Osteocyte (in vitro differentiated cells): ENCODE measurements around the gene POMGNT1. TPM values are rescaled to one million over a fixed set of nuclear protein-coding genes. Genes with fewer than 3 reads are reported as not detected.

Source experiments
- DNase-seq: peaks from one replicate; pipeline ENCODE4 v3.0.0; 2021; ENCODE audit warnings: mixed read lengths; ENCODE audit not compliant: unreplicated experiment; ENCODE audit errors: extremely low spot score
- H3K27ac Mint-ChIP-seq: one replicate; pipeline ENCODE4 v1.8.0; 2021; ENCODE audit warnings: mild to moderate bottlenecking, mixed read lengths; ENCODE audit not compliant: unreplicated experiment
- H3K27me3 Mint-ChIP-seq: one replicate; pipeline ENCODE4 v1.8.0; 2021; ENCODE audit warnings: mixed read lengths; ENCODE audit not compliant: unreplicated experiment
- H3K36me3 Mint-ChIP-seq: one replicate; pipeline ENCODE4 v1.8.0; 2021; ENCODE audit warnings: mixed read lengths; ENCODE audit not compliant: unreplicated experiment
- H3K4me1 Mint-ChIP-seq: one replicate; pipeline ENCODE4 v1.8.0; 2021; ENCODE audit warnings: mixed read lengths; ENCODE audit not compliant: unreplicated experiment
- H3K4me3 Mint-ChIP-seq: one replicate; pipeline ENCODE4 v1.8.0; 2021; ENCODE audit warnings: mild to moderate bottlenecking, moderate library complexity, mixed read lengths; ENCODE audit not compliant: unreplicated experiment
- H3K9me3 Mint-ChIP-seq: one replicate; pipeline ENCODE4 v1.8.0; 2021; ENCODE audit warnings: mixed read lengths; ENCODE audit not compliant: unreplicated experiment
- CTCF ChIP-seq: fragments of 200-600 bp; sonication (generic); IDR thresholded peaks from 2 replicates; pipeline ENCODE4 v1.5.0; 2021; ENCODE audit warnings: antibody characterized with exemption, mild to moderate bottlenecking, moderate library complexity
- total RNA-seq: library from RNA; stranded (reverse); gene quantifications from 2 replicates; pipeline ENCODE4 v1.2.1, GENCODE V29; 2021

POMGNT1 gene
- total RNA-seq, 1 donor from 2014 or later: 88.9 TPM

- no peak for DNase-seq
- Mint-ChIP-seq H3K27me3 (no peaks in the 10 kb centered on the region), H3K4me1 (peaks cover 33% of the 10 kb centered on the region), H3K4me3 (no peak overlapping the region), H3K36me3 (peaks cover 19% of the 10 kb centered on the region), H3K9me3 (no peaks in the 10 kb centered on the region), H3K27ac (no peak overlapping the region)
- no peak for TF ChIP-seq CTCF
Observed at GRCh38 chr1:46194641-46195193, 3.5 kb downstream of the POMGNT1 start.

GRCh38 chr1:46193984-46194570 lies 4.2 kb downstream of the POMGNT1 start:
- no peak for DNase-seq
- Mint-ChIP-seq H3K9me3 (no peaks in the 10 kb centered on the region), H3K27me3 (no peaks in the 10 kb centered on the region), H3K36me3 (peaks cover 25% of the 10 kb centered on the region), H3K27ac (no peak overlapping the region), H3K4me3 (no peak overlapping the region), H3K4me1 (peaks cover 33% of the 10 kb centered on the region)
- TF ChIP-seq CTCF: no peak

- DNase-seq: no peak
- H3K27me3 Mint-ChIP-seq: no peaks in the 10 kb centered on the region
- H3K27ac Mint-ChIP-seq: no peak overlapping the region
- peaks cover 28% of the 10 kb centered on the region for H3K36me3 Mint-ChIP-seq
- H3K4me1 Mint-ChIP-seq: peaks cover 36% of the 10 kb centered on the region
- TF ChIP-seq CTCF: no peak
- H3K4me3 Mint-ChIP-seq: no peak overlapping the region
- H3K9me3 Mint-ChIP-seq: no peaks in the 10 kb centered on the region
Observed at GRCh38 chr1:46193285-46193684, 4.9 kb downstream of the POMGNT1 start.

GRCh38 chr1:46192171-46192570 lies 6.1 kb downstream of the POMGNT1 start:
- Mint-ChIP-seq H3K36me3 (peaks cover 29% of the 10 kb centered on the region), H3K4me1 (peaks cover 33% of the 10 kb centered on the region), H3K27ac (no peak overlapping the region), H3K27me3 (no peaks in the 10 kb centered on the region), H3K9me3 (no peaks in the 10 kb centered on the region), H3K4me3 (no peak overlapping the region)
- no peak for TF ChIP-seq CTCF
- DNase-seq: no peak

- H3K27me3 Mint-ChIP-seq: no peaks in the 10 kb centered on the region
- DNase-seq: no peak
- peaks cover 29% of the 10 kb centered on the region for H3K36me3 Mint-ChIP-seq
- no peaks in the 10 kb centered on the region for H3K9me3 Mint-ChIP-seq
- TF ChIP-seq CTCF: no peak
- no peak overlapping the region for H3K4me3 Mint-ChIP-seq
- peak overlapping the region; percentile 84 for H3K27ac Mint-ChIP-seq
- peaks cover 29% of the 10 kb centered on the region for H3K4me1 Mint-ChIP-seq
Observed at GRCh38 chr1:46191033-46191701, 7.1 kb downstream of the POMGNT1 start.
